Suprapubic skin (tissue), 4 donors: ENCODE measurements around the gene MVB12A.

ENCODE experiments used
- EP300 ChIP-seq: sonication (generic); formaldehyde crosslinking; IDR thresholded peaks from one replicate; pipeline ENCODE4 v1.6.1; 2017; ENCODE audit warnings: antibody characterized with exemption
- POLR2A ChIP-seq, 2 donors: fragments of 450-650 bp; IDR thresholded peaks; one replicate each; pipeline ENCODE4 v1.6.1; 2017; ENCODE audit warnings: antibody characterized with exemption in 2 of 2, mild to moderate bottlenecking in 2 of 2, moderate library complexity in 2 of 2
- POLR2AphosphoS5 ChIP-seq, 3 donors: sonication (generic); formaldehyde crosslinking; IDR thresholded peaks; one replicate each; pipeline ENCODE4 v1.6.1; 2017; ENCODE audit warnings: antibody characterized with exemption in 3 of 3
- TF ChIP-seq, protein P1 (sequence below), 2 donors: fragments of 200-600 bp in 1 of 2; fragments of 450-650 bp in 1 of 2; sonication (generic) in 1 of 2; IDR thresholded peaks; one replicate each; pipeline ENCODE4 v1.5.1; 2016 to 2019; ENCODE audit warnings: antibody characterized with exemption in 2 of 2, mild to moderate bottlenecking in 1 of 2, moderate library complexity in 1 of 2

DNA sequence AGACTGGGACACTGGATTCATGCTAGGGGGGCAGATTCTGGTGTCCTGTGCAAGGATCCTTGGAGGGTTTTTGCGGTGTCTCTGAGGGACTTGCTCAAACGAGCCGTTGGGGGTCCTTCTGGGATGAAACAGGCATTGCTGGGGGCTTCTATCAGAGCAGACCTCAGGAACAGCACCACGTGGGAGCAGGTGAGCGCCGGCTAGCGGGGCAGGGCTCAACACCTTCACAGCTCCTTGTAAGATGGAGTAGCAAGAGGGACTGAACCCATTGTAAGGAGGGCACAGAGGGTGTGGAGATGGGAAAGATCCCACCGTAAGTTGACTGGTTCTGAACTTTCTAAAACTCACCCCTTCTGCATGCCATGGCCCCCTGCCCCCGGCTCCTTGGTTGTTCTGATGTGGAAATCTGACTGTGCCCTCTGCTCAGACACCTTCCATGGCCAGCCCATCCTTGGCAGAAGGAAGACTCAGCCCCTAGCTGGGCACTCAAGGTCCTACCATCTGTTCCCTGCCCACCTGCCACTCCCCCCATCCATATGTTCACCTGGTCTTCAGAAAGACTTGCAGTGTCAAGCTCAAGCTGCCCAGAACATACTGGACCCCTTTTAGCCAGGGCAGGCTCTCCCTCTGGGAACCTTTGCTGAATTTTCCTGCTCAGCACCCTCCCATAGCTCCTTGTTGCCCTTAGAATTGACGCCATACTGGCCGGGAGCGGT lies 51.7 kb downstream of the MVB12A start:
- TF ChIP-seq, protein P1, sequence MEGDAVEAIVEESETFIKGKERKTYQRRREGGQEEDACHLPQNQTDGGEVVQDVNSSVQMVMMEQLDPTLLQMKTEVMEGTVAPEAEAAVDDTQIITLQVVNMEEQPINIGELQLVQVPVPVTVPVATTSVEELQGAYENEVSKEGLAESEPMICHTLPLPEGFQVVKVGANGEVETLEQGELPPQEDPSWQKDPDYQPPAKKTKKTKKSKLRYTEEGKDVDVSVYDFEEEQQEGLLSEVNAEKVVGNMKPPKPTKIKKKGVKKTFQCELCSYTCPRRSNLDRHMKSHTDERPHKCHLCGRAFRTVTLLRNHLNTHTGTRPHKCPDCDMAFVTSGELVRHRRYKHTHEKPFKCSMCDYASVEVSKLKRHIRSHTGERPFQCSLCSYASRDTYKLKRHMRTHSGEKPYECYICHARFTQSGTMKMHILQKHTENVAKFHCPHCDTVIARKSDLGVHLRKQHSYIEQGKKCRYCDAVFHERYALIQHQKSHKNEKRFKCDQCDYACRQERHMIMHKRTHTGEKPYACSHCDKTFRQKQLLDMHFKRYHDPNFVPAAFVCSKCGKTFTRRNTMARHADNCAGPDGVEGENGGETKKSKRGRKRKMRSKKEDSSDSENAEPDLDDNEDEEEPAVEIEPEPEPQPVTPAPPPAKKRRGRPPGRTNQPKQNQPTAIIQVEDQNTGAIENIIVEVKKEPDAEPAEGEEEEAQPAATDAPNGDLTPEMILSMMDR (IDR thresholded peaks at IDR 0.05): no peak
- TF ChIP-seq EP300 (no peak), POLR2AphosphoS5 (IDR thresholded peaks at IDR 0.05) (no peak), POLR2A (IDR thresholded peaks at IDR 0.05) (no peak)
